A673 (cell line): ENCODE data around the gene PMM2. TPM values are rescaled to one million over a fixed set of nuclear protein-coding genes. Genes with fewer than 3 reads are reported as not detected.
A peak's percentile ranks its signal among the peaks of the same experiment; 100 is the strongest.

Experiments used
- BruUV-seq: library from RNA; stranded (reverse); fragments of 400-500 nt; replicated peaks from 2 replicates; lab custom pipeline; 2021; lab: Mats Ljungman, UMichigan
- CTCF ChIA-PET: fragments of 300-600 bp; sonication (Branson Sonifier 250); formaldehyde crosslinking; loops from one replicate; lab custom pipeline; 2022; ENCODE audit warnings: antibody characterized with exemption; lab: Charles Lee
- POLR2A ChIA-PET: fragments of 300-600 bp; sonication (Branson Sonifier 250); formaldehyde crosslinking; loops from one replicate; lab custom pipeline; 2022; ENCODE audit warnings: antibody characterized with exemption; ENCODE audit not compliant: low non-redundant PET; lab: Charles Lee
- DNase-seq: peaks from one replicate; pipeline ENCODE4 v3.0.0-alpha.2; 2015; ENCODE audit warnings: low spot score
- H3K27ac ChIP-seq: fragments of 200-600 bp; sonication (generic); 2 replicates; pipeline ENCODE4 v1.5.1; 2016; ENCODE audit warnings: mixed run types, low read depth, mild to moderate bottlenecking, mixed read lengths, antibody characterized with exemption, low read length; ENCODE audit not compliant: poor library complexity, severe bottlenecking
- H3K27me3 ChIP-seq: fragments of 200-600 bp; sonication (generic); replicated peaks from 2 replicates; pipeline ENCODE4 v1.6.1; 2017; ENCODE audit warnings: mixed run types, low read depth, mild to moderate bottlenecking, mixed read lengths, antibody characterized with exemption, low read length; ENCODE audit not compliant: insufficient read depth, poor library complexity
- H3K36me3 ChIP-seq: fragments of 200-600 bp; sonication (generic); 2 replicates; pipeline ENCODE4 v1.6.1; 2016; ENCODE audit warnings: mixed run types, mild to moderate bottlenecking, mixed read lengths, antibody characterized with exemption, low read length; ENCODE audit not compliant: insufficient read depth, poor library complexity, severe bottlenecking
- H3K4me1 ChIP-seq: fragments of 200-600 bp; sonication (generic); 2 replicates; pipeline ENCODE4 v1.6.1; 2017; ENCODE audit warnings: mixed run types, mild to moderate bottlenecking, mixed read lengths, antibody characterized with exemption, low read length; ENCODE audit not compliant: insufficient read depth, poor library complexity, severe bottlenecking
- H3K4me3 ChIP-seq: fragments of 200-600 bp; sonication (generic); 2 replicates; pipeline ENCODE4 v1.5.1; 2016; ENCODE audit warnings: low read depth, mixed run types, mild to moderate bottlenecking, mixed read lengths, low read length; ENCODE audit not compliant: poor library complexity, severe bottlenecking
- H3K9me3 ChIP-seq: fragments of 200-600 bp; sonication (generic); 2 replicates; pipeline ENCODE4 v1.6.1; 2016; ENCODE audit warnings: mixed run types, low read depth, mild to moderate bottlenecking, mixed read lengths, antibody characterized with exemption, low read length; ENCODE audit not compliant: poor library complexity, severe bottlenecking
- CTCF ChIP-seq: fragments of 300-800, 200-600 bp; sonication (generic); conservative IDR thresholded peaks from 2 replicates; pipeline ENCODE4 v1.5.1; 2017; ENCODE audit warnings: low read depth, mild to moderate bottlenecking, antibody characterized with exemption, low read length, moderate library complexity, mixed read lengths
- EZH2 ChIP-seq: fragments of 200-600 bp; sonication (generic); IDR thresholded peaks from 2 replicates; pipeline ENCODE4 v1.6.1; 2017; ENCODE audit warnings: borderline replicate concordance, low read depth, mild to moderate bottlenecking, mixed read lengths, antibody characterized with exemption, low read length; ENCODE audit not compliant: poor library complexity, severe bottlenecking
- intact Hi-C: fragments of 100-400 bp; cut with micrococcal nuclease; formaldehyde crosslinking; loops from one replicate; pipeline ENCODE4 v1.10.0; 2022; ENCODE audit not compliant: unreplicated experiment
- total RNA-seq: library from RNA; stranded (reverse); gene quantifications from 2 replicates; pipeline ENCODE4 v1.2.3, GENCODE V29; 2021

Gene PMM2
- total RNA-seq, 1 experiment from 2014 or later: 54.8 TPM

- no TSS peak for BruUV-seq
- intact Hi-C loops: loop anchor here (5.0 kb wide), 2 partner anchors 70 to 205 kb away; partner anchors contain the start of genes PMM2 and TMEM186
- Histone ChIP-seq H3K4me3 (peak overlapping the region; percentile 90), H3K9me3 (no peaks in the 10 kb centered on the region), H3K36me3 (peaks cover 23% of the 10 kb centered on the region), H3K4me1 (peaks cover 49% of the 10 kb centered on the region), H3K27ac (peak overlapping the region; percentile 96), H3K27me3 (no peaks in the 10 kb centered on the region)
- ChIA-PET POLR2A (no interaction called here), CTCF (interaction anchor here (0.7 kb wide), 1 partner anchor 208 kb away, joined by 3 read pairs; no protein-coding TSS in a partner anchor)
- TF ChIP-seq EZH2 (no peak), CTCF (no peak)
- DNase-seq: peak; percentile 53
Observed at GRCh38 chr16:8867216-8867931, 69.7 kb downstream of the PMM2 start.

GRCh38 chr16:8867932-8868415, 70.3 kb downstream of the PMM2 start:
- H3K4me3 ChIP-seq: peak overlapping the region; percentile 90
- POLR2A ChIA-PET: no interaction called here
- no peaks in the 10 kb centered on the region for H3K9me3 ChIP-seq
- CTCF ChIA-PET: no interaction called here
- no peak for DNase-seq
- H3K4me1 ChIP-seq: peaks cover 49% of the 10 kb centered on the region
- BruUV-seq: TSS peak; percentile 74
- H3K27me3 ChIP-seq: no peaks in the 10 kb centered on the region
- intact Hi-C loops: loop anchor here (2.0 to 5.0 kb wide), 3 partner anchors 71 to 291 kb away; partner anchors contain the start of genes PMM2 and TMEM186
- TF ChIP-seq CTCF (no peak), EZH2 (no peak)
- H3K27ac ChIP-seq: peak overlapping the region; percentile 96
- H3K36me3 ChIP-seq: peaks cover 23% of the 10 kb centered on the region

GRCh38 chr16:8868416-8869211, 71.0 kb downstream of the PMM2 start, which contains the start of gene CARHSP1:
TSS of gene CARHSP1 (minus strand) at chr16:8869006. CDS start at chr16:8859328, 9,678 bp downstream.
- H3K4me3 ChIP-seq: peak within 1 kb of the TSS; percentile 90
- no TSS peak for BruUV-seq
- no peaks in the 10 kb centered on the region for H3K9me3 ChIP-seq
- peak; percentile 97 for DNase-seq
- peak within 1 kb of the TSS; percentile 96 for H3K27ac ChIP-seq
- CTCF ChIA-PET: interaction anchor here (0.6 to 1.1 kb wide), 4 partner anchors 10 to 140 kb away, joined by 3 to 9 read pairs (median 5); no protein-coding TSS in a partner anchor
- H3K27me3 ChIP-seq: no peaks in the 10 kb centered on the region
- TF ChIP-seq EZH2: no peak
- no peak for TF ChIP-seq CTCF
- POLR2A ChIA-PET: interaction anchor here (0.6 kb wide), 2 partner anchors 23 to 222 kb away, joined by 3 to 4 read pairs; partner anchors contain the start of gene HAPSTR1
- H3K36me3 ChIP-seq: peaks cover 18% of the 10 kb centered on the region
- intact Hi-C loops: loop anchor here (2.0 to 5.0 kb wide), 3 partner anchors 71 to 292 kb away; partner anchors contain the start of genes PMM2 and TMEM186
- peaks cover 49% of the 10 kb centered on the region for H3K4me1 ChIP-seq
